Stimulated activated CD4-positive, alpha-beta T cell treated with anti-CD3 and anti-CD28 coated beads, Interleukin-12 subunit alpha, Interleukin-12 subunit beta, amount 100 ng/mL, for 48 hours (primary cell): ENCODE data around the gene CEP192.

Source experiments
- DNase-seq, 3 donors: peaks; one replicate each; pipeline ENCODE4 v3.0.0-alpha.2; 2020; ENCODE audit warnings: low read depth in 2 of 3, low spot score in 1 of 3

CEP192 gene

DNA sequence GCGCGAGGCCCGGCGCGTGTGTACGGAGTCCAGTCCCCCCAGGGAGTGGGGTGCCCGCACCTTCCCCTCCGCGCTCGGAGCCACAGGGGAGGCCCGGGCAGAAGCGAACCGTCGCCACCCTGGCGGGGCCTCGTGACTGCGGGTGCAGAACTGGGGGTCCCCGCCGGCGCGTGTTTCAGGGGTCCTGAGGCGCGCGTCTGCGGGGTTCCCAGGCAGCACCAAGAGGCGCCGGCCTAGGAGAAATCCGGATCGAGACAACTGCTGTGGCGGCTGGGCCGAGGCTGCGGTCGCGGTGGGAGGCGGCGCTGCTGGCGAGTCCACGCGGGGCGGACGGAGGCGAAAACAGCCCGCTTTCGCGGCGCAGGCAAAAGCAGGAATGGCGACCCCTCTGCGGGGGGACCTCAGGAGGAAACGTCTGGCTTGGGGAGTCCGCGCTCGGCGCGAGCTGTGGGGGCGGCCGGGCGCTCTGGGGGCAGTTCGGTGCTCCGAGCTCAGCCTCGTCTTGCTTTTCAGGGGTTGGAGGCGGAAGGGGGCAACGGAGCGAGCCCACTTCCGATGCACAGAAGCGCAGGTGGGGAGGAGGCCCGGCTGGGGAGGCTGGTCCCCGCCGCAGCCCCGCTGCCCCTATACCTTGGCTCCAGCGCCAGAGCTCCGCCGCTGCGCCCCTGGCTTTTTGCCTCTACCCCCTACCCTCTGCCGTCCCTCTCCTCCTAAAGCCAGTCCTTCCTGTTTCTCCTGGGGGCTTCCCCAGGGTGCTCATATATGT, 145.9 kb downstream of the CEP192 start:
- DNase-seq: no peak

- peak in 2 of 3 donors; percentile 32 to 43 for DNase-seq
These were observed 146.7 kb downstream of the CEP192 start for GRCh38 chr18:13137670-13138419.

DNA sequence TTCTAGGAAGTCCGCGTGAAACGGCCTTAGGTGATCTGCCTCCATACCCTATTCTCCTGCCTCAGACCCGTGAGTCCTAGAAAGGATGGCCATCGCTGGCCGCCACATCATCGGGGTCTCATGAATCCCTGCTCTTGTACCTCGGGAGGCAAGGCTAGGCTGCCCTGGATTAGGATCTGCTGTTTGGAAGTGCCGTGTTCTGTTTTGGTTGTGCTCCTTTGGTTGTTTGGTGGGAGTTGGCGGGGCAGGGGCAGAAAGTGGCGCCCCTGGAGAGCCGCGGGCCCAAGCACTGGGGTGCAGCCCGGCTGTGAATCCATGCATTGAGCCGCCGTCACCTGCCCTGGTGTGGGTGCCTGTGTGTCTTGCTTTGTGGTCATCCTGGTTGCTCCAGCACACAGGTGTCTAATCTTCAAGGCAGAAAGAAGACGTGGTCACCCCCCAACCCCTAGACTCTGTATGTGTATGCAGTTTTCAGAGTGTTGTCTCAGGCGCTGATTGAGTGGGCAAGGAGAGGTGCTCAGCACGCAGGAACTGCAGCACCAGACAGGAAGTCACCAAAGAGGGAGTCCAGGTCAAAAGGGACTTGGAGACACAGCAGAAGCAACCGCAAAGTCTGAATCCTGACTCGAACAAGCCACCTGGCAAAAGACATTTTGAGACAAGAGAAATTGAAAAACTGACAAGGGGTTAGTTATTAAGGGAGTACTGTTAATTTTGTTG, 147.4 kb downstream of the CEP192 start:
- DNase-seq: no peak

GRCh38 chr18:13139885-13140450, 148.8 kb downstream of the CEP192 start:
- DNase-seq: no peak

DNA sequence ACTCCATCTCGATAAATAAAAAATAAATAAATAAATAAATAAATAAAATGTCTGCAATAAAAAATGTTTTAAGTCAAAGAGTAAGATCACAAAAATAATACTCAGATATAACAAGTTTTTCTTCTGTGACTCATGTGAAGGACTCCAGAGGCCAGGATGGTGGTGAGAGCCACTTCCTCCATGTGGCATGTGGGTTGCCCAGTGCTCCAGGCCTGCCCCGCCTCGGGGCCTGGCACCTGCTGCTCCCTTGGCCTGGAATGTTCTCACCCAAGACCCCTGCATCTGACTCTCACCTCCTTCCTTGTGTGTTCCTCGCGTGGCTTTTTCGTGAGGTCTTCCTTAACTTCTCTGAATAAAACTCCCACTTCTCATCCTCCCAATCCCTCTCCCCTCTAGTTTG, 150.0 kb downstream of the CEP192 start:
- no peak for DNase-seq

DNA sequence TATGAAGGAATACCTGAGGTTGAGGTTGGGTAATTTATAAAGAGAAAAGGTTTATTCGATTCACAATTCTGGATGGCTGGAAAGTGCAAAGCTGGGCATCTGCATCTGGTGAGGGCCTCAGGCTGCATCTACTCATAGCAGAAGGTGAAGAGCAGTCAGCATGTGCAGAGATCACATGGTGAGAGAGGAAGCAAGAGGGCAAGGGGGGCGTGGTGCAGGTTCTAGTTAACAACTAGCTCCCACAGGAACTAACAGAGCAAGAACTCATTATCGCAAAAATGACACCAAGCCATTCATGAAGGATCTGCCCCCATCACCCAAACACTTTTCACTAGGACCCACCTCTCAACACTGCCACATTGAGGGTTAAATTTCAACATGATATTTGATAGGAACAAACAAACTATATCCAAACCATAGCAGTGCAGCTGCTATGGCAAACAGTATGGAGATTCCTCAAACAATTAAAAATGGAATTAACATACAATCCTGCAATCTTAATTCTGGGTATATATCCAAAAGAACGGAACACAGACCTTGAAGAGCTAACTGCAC, 154.6 kb downstream of the CEP192 start:
- DNase-seq: no peak

GRCh38 chr18:13147130-13147529, 156.0 kb downstream of the CEP192 start:
- no peak for DNase-seq

DNA sequence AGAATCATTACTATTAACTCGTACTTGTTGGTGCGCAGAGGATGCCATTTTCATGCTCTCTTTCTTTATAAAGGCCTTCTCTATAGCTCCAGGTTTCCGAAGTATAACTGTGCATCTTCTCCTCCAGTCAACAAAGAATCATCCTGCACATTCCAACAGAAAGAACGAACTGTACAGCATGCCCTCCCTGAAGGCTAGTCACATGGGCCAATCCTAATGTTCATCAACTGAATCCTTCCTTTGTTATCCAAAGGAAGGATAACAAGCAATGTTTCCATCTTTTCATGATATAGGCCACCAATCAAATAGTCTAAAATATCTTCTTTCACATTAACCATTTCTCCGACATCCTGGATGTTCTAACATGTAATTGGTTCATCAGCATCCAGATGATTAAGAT, 160.5 kb downstream of the CEP192 start:
- DNase-seq: no peak

DNA sequence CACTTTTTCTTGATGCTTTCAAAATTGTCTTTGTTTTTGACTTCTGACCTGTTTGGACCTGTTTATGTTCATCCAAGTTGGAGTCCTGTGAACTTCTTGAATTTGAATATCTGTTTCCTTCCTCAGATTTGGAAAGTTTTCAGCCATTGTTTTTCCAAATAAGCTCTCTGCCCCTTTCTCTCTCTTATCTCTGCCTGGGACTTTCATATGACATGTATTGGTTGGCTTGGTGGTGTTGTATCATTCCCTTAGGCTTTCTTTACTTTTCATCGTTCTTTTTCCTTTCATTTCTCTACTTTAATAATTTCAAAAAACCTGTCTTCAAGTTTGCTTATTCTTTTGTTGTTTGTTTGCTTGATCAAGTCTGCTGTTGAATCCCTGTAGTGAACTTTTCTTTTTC, 167.3 kb downstream of the CEP192 start:
- DNase-seq: no peak

GRCh38 chr18:13159579-13159978, 168.4 kb downstream of the CEP192 start:
- peak in 1 of 3 donors; percentile 53 for DNase-seq

DNA sequence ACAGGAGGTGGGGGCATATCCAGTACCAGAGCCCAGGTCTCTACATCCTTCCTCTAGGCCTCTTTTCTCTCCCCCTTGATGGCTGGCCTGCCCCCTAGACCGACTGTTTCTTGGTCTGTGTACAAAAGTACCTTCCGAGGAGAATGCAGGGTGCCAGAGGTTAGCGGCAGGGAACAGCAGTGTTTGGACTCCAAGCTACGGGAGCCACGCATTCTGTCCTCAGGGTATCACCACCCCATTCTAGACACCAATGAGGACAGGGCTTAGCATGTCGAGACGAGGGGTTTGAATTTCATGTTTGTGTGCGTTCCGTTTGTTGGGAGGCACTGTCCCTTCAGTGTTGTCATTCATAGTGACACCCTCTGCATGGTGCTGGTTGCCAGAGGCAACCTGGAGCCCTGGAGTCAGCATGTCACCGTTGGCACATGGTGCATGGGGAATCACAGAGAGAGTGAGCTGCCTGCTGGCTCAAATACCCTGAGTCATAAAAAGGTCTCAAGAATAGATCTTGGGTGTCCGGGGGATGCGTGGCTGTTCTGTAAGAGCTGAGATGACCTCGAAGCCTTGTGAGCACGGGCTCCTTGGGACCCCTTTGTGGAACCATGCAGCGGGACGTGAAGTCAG, 170.2 kb downstream of the CEP192 start:
- DNase-seq: no peak

GRCh38 chr18:13163167-13163927, 172.2 kb downstream of the CEP192 start:
- DNase-seq: no peak

- DNase-seq: no peak
These were observed 173.2 kb downstream of the CEP192 start for GRCh38 chr18:13164406-13164805.

DNA sequence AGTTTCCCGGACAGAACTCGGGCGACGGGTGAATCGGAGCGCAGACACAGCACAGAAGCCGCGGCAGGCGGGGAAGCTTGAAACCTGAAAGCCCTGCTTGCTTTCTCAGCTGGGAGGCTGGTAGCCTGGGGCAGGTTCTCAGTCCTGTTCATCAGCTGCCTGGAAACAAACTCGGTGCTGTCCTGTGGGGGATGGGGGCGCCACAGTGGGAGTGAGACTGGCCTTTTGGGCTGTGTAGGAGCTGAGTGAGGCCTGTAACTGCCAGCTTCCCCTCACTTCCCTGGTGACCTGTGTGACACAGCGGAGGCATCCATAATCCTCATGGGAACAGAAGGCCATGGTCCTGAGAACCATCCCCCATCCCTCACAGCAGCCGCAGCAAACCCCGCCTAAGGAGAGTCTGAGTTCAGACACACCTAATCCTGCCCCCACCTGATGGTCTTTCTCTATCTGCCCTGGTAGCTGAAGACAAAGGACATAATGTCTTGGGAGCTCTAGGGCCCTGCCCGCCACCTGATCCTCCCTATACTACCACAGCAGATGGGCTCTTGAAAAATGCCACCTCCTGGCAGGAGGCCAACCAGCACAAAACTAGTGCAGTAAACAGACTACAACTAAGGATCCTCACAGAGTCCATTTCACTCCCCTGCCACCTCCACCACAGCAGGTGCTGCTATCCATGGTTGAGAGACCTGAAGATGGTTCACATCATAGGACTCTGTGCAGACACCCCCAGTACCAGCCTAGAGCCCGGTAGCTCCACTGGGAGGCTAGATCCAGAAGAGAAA, 174.7 kb downstream of the CEP192 start:
- no peak for DNase-seq

DNA sequence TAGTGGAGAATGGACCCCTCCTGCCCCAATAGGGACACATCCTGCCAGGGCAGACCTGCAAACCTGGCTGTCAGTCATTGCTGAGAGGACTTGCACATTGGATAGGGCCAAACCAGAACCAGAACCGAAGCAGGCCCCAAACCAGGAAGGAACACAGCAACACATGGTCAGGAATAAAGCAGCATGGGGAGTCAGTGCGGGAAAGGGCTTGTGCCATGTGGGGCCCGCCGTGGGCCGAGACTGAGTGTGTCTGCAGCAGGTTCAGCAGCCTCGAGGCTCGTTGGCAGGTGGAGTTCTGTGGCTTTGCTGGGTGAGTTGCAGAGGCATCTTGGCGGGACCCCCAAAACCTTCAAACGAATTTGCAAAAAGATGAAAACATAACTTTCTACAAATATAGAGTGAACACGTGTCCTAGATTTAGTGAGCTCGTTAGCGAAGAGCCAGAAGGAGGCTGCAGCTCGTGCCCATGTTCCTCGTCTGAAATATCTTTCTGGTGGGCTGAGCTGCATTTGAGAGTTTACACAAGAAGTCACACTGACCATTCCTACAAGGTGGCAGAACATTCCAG, 182.5 kb downstream of the CEP192 start:
- DNase-seq: no peak
